Stimulated activated CD8-positive, alpha-beta memory T cell treated with anti-CD3 and anti-CD28 coated beads, Interleukin-12 subunit alpha, Interleukin-12 subunit beta, amount 100 ng/mL, for 1 hour (primary cell): Measurements from ENCODE around the gene KIF19.
"Not testable (repeated sequence)": the region's sequence is repeated elsewhere in the genome, so short reads cannot be mapped to it uniquely, and the experiment has no call there.

Experiments
- DNase-seq: peaks from one replicate; pipeline ENCODE4 v3.0.0-alpha.2; 2020; ENCODE audit warnings: low read depth

KIF19 gene

DNA sequence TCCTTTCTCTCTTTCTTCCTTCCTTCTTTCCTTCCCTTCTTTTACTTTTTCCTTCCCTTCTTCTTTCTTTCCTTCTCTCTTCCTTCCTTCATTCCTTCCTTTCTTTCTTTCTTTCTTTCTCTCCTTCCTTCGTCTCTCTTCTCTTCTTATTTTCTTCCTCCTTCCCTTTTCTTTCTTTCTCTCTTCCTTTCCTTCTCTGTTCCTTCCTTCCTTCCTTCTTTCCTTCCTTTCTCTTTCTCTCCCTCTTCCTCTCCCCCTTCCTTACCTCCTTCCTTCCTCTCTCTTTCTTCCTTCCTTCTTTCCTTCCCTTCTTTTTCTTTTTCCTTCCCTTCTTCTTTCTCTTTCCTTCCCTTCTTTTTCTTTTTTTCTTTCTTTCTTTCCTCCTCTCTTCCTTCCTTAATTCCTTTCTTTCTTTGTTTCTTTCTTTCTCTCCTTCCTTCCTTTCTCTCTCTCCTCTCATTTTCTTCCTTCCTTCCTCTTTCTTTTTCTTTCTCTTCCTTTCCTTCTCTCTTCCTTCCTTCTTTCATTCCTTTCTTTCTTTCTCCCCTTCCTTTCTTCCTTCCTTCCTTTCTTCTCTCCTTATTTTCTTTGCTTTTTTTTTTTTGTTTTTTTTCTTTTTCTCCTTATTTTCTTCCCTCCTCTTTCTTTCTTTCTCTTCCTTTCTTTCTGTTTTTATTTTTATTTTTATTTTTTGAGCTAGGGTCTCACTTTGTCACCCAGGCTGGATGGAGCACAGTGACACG lies 64.1 kb downstream of the KIF19 start:
- no peak for DNase-seq

DNA sequence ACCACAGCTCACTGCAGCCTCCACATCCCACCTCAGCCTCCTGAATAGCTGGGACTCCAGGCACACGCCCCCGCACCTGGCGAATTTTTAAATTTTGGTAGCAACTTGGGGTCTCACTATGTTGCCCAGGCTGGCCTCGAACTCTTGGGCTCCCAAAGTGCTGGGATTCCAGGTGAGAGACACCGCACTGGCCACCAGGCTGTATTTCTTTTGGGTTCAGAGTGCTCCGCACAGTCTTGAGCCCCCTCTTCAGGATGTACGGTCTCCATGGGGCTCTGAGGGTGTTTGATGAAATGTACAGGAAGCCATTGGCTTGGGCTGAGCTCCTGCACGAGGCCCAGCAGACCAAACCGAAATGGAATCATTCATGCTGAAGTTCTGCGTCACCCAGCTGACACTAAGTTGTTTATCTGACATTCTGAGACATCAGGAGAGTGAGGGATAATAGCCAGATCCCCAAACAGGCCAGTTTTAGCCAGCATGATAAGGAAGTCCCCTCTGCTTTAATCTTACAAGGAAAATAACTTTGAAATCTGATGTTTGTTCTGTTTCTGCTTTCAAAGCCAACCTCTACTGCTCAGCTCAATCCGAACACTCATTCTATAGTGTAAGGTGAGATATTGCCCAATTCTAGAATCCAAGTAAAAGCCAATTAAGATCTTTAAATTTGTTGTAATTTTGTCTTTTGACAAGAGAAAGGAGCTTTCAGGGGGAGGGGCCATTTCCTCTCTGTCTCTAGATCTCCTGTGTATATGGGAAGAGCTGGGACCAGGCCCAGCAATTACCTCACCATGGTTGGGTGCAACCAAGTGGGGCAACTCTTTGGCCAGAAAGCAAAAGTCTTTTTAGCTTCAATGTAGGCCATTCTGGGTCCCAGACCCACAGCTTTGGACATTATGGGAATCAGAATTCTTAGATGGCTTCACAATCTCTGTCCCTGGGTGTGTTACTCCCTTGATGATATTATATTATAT lies 64.9 kb downstream of the KIF19 start:
- DNase-seq = no peak

DNA sequence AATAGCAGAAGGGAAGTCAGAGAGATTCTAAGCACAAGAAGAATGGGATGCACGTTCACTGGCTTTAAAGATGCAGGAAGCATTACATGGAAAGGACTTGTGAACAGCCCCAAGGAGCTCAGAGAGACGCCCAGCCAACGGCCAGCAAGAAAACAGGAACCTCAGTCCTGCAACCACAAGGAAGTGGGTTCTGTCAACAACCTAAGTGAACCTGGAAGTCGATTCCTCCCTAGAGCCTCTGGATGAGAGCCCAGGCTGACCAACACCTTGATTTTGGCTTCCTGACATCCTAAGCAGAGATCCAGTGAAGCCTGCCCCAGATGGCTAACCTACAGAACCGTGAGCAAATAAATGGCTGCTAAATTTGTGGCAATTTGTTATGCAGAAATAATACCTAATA lies 65.7 kb downstream of the KIF19 start:
- no peak for DNase-seq

DNA sequence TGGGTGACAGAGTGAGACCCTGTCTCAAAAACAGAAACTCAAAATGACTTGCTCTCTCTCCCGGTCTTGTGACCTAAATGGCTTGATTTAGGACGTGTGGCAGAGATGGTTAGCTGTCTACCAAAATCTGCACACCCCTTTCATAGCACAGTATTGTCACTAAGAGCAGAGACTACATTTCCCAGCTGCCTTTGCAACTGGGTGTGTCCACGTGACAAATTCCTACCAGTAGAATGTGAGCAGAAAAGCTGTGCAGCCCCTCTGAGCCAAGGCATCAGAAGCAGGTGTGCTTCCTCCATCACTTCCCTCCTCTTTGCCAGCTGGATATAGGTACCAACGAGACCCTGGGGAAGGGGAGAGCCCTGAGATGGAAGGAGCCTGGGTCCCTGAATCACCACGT lies 66.8 kb downstream of the KIF19 start:
- DNase-seq = no peak

DNA sequence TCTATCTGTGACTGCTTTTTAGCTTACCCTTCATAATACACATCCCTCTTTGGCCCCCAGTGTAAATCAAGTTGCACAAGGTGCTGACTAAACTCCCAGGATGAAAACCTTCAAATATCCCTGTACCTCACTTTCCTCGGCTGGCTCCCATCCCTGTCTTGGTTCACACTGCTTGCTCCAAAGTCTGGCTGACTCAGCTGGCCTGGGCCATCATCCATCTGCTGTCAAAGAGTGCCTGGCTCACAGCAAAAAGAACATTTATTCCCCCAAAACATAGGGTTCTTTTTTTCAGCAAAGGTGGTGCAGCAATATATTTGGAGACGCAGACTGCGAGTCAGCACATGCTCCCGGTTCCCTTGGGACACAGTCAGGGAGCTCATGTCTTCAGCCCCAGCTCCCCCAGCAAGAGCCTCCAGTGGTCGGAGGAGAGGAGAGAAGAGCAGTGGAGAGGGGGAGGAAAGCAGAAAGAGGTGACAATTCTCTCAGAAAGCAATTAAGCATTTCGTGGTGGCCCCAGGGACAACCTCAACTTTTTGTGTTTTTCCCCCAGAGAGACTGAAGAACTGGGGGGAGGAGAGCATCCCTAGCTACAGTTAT lies 67.4 kb downstream of the KIF19 start:
- DNase-seq = no peak

DNA sequence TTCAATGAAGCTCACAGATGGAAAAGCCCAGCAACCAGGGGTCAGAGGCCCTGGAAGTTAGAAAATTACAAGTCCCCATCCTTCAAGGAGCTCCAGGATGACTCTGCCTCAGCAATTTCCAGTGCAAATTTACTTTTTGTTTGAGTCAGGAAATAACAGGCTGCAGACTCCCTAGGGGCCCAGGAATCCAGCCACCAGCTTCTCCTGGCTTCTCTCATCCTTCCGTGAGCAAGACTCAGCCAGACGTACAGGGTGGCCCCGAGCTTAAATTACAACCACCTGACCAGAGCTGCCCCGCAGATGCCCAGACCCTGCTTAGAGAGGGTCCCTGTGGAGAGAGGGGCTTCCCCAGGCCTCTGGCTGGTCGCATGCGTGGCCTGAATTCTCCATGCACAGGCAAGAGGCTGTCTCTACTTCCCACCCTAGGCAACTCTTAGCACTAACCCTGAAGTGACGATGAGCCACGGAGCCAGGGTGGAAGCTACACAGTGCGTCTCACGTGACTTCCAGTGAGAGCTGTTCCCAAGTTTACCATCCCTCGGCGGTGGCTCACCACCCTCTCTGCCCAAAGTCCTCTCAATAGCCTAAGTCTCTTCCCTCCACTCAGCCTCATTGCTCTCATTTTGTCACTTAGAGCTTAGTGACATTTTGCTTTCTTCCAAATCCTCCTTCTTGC lies 68.4 kb downstream of the KIF19 start:
- no peak for DNase-seq

DNA sequence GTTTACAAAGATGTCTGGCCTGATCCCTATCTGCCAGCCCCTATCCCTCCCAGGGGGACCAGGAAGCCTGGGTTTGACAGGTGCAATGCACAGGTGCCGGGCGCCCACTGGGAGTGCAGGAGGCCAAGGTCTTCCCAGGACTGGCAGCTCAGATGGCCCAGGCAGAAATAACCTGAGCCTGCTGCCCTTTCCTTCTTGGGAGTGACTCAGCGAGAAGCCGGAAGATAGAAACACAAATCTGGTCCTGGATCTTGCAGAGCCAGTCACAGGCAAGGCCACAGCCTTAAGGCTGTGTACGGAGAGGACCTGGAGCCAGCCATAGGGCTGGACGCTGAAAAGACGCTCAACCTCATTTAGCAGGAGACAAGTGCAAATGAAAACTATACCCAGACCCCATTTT lies 69.0 kb downstream of the KIF19 start:
- no peak for DNase-seq

DNA sequence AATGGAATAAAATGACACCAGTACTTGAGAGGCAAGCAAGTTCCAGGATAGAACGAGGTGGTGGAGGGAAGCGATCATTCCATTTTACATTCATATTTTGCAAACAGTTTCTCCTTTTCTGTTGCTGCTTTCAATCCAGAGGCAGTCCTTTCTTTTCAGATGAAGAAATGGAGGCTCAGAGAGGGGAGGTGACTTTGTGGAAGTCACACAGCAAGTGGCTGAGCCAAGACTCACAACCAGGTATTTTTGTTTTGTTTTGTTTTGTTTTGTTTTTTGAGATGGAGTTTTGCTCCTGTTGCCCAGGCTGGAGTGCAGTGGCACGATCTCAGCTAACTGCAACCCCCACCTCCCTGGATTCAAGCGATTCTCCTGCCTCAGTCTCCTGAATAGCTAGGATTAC lies 70.5 kb downstream of the KIF19 start:
- DNase-seq = no peak

DNA sequence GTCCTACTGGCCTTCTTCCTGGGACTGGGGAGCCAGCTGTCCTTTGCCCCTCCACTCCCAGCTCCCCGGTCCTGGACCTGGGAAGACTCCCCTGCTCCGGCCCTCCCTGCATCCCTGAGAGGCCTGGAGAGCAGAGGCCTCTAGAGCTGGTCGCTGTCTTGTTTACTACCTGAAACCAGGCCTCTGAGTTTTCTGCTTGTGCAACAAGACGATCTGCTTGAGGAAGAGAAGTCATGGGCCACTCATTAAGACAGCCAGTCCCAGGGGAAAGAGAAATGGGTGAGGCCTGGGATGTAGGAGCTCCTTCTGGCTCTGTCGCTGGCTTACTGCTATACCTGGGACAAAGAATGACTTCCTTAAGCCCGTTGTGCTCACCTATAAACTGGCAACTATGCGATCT lies 76.0 kb downstream of the KIF19 start:
- no peak for DNase-seq

DNA sequence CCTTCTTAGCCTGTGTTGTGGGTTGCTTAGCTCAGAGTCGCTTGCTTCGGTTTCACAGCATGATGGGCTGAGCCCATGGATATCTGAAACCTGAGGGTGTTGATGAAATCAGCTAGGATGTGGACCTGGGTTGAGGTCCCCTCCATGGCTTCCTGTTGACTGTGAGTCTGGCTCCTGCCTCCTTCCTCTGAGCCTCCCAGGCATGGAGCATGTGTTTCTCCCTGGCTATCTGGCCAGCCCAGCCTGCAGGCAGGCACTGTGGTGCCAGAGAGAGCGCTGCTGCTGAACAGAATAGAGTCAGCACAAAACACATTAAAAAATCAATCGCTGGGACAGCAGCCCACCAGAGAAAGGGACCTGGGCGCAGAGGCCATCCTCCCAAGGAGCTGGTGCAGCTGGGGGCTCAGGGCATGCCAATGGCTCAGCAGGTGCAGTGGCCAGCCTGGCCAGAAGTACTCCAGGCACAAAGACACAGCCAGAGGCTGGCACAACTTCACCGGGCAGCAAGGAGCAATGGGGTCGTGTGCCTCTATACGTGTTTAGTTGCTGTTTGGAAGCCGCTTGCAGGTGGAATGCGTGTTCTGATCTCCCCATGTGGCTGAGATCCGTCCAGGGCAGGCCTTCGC lies 77.6 kb downstream of the KIF19 start:
- DNase-seq = no peak

DNA sequence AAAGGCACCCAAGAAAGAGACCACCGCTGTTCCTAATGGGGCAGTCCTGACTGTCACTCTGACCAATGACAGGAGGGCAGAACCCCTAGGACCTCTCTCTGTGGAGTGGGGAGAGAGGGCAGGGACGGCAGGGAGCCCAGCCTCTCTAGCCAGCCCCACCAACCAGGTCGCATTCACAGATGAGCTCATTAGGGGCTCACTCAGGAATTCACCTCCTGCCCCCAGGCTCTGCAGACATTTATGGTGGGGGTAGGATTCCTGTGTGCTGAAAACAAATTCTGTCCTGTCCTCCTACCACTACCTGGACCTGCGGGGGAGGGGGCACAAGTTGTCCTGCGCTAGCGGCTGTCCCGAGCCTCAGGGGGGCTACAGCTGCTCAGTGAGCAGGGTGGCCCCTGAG lies 78.2 kb downstream of the KIF19 start:
- DNase-seq = no peak

DNA sequence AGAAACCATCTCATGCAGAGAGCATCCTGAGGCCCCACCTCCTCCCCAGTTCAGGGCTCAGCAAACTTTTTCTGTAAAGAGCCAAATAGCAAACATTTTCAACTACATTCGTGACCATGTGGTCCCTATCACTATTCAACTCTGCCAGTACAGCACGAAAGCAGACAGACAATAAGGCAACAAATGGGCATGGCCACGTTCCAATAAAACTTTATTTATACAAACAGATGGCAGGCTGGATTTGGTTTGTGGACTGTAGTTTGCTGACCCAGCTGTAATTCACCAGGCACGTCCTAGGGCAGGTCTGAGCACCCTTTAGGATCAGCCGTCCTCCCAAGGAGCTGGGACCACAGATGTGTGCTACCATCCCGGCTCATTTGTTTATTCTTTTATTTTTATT lies 78.8 kb downstream of the KIF19 start:
- DNase-seq = no peak

DNA sequence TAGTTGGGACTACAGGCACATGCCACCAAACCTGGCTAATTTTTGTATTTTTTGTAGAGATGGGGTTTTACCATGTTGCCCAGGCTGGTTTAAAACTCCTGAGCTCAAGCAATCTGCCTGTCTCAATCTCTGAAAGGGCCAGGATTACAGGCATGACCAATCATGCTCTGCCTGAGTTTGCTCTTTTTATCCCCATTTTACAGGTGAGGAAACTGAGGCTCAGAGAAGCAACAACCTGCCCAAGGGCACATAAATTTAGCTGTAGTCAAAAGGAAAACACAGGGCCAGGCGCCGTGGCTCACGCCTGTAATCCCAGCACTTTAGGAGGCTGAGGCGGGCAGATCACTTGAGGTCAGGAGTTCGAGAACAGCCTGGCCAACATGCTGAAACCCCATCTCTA lies 79.3 kb downstream of the KIF19 start:
- DNase-seq = not testable (repeated sequence)
